CD4-positive, alpha-beta T cell treated with Interleukin-12 subunit alpha and Interleukin-12 subunit beta, for 1 hour (primary cell): ENCODE results near the gene OTOP3.
A peak's percentile ranks its signal among the peaks of the same experiment; 100 is the strongest.
"Not testable (repeated sequence)": the region's sequence is repeated elsewhere in the genome, so short reads cannot be mapped to it uniquely, and the experiment has no call there.

ENCODE experiments used
- DNase-seq: peaks from one replicate; pipeline ENCODE4 v3.0.0-alpha.2; 2020

Gene OTOP3, protein sequence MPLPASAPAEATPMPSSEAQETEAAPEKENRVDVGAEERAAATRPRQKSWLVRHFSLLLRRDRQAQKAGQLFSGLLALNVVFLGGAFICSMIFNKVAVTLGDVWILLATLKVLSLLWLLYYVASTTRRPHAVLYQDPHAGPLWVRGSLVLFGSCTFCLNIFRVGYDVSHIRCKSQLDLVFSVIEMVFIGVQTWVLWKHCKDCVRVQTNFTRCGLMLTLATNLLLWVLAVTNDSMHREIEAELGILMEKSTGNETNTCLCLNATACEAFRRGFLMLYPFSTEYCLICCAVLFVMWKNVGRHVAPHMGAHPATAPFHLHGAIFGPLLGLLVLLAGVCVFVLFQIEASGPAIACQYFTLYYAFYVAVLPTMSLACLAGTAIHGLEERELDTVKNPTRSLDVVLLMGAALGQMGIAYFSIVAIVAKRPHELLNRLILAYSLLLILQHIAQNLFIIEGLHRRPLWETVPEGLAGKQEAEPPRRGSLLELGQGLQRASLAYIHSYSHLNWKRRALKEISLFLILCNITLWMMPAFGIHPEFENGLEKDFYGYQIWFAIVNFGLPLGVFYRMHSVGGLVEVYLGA

DNA sequence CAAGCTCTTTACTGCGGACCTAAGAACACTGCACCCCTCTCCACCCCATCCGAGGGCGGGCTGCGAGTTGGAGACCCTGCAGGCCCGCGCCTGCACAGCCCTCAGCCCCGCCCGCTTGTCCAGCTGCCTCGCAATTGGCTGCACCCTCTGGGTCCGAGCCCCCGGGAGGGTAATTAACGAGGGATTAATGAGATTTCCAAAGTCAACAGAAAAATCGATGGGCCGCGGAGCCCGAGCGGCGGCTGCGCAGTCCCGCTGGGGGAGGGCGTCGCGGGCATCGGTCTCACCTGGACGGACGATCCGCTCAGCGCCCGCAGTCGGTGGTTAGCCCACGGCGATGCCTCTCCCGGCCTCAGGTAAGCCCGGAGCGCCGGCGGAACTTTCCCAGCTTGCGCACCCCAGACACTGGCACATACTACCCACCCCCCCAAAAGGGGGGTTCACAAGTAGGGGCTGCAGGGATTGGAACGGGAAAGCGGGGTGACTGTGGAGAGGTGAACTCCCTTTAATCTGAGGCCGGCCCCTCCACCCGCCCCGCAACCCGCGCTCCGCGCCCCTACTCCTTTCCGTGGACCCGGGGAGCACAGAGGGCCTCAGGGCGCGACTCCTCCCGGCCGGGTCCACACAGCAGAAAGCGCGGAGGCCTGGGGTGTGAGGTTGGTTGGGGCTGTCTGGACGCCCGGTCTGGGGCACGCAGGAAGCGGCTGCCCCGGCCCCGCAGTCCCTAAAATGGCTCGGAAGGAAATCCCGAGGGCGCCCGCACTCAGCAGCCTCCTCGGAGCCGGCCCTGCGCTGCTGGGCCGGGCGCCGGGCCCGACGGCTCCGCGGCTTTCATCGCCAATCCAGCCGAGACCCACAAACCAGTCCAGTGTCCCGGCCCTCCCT lies at the start of gene OTOP3:
Gene OTOP3 (plus strand): TSS at position 314 of the 885 bp plus-strand sequence. CDS start 24 bp downstream, at position 338.
- DNase-seq: no peak

DNA sequence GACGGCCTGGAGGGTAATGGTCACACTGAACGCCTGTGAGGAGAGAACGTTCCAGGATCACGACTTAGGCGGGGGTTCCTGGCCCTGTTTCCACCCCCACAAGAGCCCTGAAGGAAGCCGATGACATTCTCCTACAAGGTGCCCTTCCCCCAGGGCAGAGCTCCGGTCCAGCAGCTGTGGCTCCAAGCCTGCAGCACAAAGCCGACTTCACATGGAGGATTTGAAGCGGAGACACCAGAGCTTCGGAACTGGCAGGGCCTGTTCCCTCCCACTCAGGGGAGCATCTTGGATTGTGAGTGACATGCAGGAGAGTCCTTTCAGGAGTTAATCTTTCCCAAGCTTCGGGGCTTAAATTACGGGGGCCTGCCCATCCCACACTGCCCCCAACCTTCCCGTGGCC lies 47.2 kb upstream of the OTOP3 start:
- no peak for DNase-seq

DNA sequence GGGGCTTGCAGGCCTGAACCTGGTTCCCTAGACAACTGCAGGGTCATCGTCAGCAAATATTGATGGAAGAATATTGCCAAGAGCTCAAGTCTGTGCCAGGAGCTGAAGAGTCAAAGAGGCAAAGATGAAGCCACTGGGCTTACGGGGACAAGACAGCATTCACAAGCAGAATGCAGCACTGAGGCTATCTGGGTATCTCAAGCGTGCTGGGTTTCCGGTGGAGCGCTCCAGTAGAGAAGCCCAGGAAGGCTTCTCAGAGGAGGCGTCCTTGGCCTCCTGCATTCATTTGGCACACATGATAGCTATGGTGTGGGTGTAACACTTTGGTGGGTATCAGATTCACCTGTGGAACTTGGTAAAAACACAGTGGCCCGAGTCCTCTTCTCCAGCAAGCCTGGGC lies 45.1 kb upstream of the OTOP3 start:
- no peak for DNase-seq

DNA sequence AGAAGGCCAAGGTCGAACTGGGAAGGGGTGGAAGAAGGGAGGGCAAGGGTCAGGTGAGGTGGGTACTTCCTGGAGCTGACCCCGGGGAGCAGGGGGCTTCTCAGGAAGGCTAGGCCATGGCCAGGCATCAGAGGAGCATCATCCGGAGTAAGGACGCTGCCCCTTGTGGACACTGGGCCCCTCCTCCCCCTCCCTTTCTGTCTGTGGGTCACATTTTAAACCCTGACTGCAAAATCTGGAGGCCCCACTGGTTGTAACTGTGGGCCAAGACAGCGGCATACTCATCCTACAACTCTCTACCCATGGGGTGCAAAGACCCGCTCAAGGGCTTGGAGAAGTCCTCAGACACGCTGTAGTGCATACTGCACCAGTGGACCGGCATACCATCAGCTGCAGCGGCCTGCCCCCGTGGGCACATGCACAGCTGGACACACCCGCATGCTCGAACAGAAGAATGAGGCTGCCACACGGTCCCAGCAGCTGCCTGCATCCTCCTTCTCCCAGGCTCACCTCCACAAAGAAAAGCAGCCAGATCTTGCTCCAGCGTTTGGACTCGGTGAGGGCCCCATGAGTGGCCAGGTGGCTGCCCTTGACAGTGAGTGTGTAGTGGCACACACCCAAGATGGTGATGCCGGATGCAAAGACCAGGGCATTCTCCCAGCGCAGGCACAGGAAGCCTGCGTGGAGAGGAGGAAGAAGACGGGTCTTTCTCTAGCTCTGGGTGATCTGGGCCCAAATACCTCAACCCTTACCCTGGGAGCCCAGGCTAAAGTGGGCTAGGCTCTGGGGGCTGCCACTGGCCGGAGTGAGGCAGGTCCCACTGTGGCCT lies 43.5 kb upstream of the OTOP3 start:
- no peak for DNase-seq

DNA sequence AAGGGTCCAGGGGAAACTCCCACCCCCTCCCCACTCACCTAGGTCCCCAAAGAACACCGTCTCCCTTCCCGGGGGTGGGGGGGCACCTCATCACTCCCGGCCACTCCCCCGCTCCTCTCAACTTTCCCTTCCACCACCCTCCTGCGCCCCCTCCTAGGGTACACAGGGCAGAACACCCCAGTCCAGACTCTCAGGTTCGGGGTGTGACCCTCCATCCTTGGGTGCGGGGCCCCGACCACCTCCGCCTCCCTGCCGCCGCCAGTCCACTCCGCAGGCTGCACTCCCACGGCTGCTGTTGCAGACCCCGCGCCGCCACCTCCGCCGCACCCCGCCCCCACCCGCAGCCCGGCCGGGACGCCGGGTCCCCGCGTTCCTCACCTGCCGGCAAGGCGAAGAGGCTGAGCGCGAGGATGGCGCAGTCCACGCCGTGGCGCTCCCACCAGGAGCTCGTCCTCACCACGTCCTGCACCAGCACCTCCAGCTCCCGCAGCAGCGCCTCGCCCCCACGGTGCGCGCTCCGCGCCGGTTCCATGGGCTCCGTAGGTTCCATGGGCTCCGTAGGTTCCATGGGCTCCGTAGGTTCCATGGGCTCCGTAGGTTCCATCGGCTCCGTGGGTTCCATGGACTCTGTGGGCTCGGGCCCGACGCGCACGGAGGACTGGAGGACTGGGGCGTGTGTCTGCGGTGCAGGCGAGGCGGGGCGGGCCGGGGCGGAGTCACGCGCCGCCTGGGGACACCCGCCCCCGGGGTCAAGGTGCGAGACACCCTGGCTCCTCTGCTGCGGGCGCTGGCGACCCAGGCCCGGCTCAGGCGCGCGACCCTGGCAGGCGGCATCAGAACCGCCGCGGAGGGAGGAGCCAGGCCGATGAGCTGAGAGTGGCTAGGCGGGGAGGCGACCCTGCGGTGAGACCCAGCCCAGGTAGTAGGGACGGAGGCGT lies 42.5 kb upstream of the OTOP3 start, which contains the start of gene FADS6:
Gene FADS6 (minus strand): TSS at position 660 of the 938 bp plus-strand sequence. CDS start 38 bp downstream, at position 622.
- peak; percentile 10 for DNase-seq

DNA sequence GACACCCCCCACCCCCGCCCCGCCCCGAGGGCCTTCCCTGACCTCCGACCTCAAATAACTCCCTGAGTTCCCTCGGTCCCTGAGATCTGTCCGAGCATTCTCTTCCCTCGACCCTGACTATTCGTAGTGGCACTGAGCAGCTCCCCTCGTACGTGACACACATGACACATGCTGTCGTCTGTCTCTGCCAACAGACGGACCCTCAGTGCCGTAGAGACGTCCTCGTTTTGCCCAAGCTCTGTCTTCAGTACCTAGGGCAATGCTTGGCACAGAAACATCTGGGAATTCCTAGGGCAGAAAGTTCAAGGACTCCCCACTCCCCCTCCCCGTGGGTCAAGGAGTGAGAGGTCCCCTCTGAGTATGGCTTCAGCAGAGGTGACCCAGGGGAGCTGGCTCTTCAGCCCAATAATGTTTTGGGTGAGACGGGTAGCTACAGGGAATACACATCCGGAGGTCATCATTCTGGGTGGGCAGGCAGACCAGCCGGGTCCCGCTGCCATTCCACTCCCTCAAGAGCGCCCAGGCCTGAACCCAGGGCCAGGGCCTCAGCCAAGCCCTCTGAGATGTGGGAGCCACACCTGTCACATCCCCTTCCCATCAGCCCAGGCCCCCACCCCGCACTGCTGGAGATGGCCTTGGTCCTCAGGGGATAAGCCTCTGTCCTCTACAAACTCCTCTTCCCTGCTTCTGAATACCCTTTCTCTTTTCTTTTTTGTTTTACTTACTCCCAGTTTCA lies 41.6 kb upstream of the OTOP3 start:
- no peak for DNase-seq

DNA sequence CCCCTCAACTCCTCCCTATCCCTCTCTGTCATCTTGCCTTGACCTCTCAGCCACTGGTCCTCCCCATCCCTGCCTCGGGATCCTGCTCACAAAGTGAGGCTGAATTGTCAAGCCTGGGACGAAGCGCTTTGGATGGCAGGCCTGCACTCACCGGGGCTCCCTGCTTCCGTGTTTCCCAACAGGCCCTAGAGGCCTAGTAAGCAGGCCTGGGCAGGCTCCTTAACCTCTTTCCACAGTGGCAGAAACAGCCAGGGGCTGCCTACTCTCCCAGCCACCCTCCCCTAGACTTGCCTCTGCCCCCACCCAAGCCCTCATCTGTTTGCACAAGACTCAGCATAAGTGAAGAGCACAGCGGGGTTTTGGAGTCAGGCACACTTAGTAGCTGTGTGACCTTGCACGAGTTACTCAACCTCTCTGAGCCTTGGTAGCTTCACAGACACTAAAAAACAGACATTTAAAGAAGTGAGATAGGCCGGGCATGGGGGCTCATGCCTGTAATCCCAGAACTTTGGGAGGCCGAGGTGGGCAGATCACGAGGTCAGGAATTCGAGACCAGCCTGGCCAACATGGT lies 37.2 kb upstream of the OTOP3 start:
- DNase-seq: no peak

DNA sequence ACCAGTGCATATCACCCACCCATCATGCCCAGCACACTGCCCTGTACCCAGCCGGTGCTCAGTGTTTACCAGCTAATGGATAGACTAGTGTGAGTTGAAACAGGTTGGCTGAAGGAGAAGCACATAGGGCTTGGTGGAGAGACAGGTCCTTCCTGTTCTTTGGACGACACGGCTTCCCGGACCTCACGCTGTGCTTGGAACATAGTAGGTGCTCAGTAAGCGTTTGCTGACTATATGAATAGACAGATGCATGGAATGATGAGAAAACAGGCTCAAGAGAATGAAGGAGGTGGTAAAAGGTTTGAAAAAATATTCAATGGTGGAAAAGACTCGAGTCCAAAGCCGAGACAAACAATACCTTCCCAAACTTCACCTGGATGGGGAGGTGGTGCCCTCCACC lies 35.5 kb upstream of the OTOP3 start:
- DNase-seq: no peak

DNA sequence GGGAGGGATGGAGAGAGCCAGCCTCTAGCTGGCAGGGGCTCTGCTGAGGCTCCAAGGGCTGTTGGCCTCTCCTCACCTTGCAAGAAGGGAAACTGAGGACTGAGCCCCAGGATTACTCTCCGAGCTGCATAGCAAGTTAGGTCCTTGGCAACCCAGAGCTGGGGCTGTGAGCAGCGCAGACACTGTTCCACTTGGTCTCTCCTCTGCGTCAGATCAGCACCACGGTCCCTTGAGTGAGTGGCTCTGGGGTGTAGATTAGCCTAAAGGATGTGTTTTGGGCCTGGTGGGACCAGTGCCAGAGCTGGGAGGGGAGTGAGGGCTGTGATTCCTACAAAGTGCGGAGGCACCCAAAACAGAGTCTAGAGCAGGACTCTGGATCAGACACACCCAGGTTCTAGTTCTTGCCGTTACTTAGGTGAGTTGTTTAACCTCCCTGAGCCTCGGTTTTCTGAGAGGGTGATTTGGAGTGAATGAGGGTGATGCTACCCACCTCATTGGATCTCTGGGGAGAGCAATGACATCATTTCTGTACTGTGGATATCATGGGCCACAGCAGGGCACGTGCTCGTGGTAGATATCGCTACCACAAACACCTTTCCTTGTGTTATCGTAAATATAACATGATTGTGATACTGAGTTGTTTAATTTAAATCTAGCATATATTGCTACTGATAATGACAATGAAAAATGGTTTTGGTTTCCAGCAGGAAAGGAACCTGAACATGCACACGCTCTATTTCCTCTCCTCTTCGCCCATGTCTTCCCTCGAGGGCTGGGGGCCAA lies 34.2 kb upstream of the OTOP3 start:
- DNase-seq: no peak

DNA sequence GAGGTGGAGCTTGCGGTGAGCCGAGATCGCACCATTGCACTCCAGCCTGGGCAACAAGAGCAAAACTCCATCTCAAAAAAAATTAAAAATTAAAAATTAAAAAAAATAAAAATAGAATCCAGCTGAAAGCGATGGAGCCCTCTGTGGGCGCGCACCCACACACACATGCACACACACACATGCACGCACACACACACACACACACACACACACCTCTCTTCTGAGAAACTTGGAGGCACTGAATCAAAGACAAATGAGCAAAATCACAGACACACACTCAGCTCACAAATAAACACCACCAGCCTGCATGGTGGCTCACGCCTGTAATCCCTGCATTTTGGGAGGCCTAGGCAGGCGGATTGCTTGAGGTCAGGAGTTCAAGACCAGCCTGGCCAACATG lies 32.7 kb upstream of the OTOP3 start:
- DNase-seq: no peak

DNA sequence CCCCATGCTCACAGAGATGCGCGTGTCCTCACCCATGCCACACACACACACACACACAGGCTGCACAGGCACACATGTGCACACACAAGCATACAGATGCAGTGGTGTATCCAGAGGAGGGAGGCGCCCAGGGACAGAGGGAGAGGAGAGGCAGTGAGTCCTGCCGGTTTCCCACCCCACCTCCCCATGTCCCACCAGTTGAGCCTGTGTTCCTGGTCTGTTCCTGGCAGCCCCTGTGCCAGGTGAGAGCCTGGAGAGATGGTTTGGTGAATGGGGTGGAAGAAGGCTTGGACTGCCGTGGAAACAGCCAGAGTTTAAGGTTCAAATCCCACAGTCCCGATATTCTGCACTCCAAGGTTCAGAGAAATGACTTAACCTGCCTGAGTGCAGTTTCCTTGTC lies 32.0 kb upstream of the OTOP3 start:
- DNase-seq: no peak

DNA sequence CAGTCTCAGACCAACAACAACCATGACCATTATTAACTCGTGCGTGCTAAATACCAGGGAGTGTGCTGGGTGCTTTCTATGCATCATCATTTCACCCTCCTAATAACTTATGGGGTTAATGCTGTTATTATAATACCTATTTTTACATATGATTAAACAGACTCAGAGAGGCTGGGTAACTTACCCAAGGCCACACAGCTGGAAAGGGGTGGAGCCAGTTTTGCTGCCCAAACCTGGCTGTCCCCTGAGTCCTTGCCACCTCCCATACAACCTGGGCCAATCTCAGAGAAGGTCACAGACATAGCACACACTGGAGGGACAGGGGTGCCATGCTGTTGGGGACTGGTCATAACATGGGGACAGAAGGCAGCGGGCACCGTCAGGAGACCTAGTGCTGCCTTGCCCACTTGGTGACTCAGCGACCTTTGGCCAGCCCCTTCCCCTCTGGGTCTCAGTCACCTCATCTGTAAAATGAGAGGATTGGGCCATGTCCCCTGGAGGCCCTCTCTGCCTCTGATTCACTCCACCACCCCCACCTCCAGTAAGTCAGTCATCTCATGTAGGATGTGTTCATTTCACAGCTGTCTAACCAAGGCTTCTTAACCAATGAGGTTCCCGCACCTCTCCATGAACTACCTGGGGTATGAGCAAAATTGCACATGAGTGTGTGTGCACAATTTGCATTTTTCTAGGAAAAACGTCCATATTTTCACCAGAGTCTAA lies 30.9 kb upstream of the OTOP3 start:
- DNase-seq: no peak

DNA sequence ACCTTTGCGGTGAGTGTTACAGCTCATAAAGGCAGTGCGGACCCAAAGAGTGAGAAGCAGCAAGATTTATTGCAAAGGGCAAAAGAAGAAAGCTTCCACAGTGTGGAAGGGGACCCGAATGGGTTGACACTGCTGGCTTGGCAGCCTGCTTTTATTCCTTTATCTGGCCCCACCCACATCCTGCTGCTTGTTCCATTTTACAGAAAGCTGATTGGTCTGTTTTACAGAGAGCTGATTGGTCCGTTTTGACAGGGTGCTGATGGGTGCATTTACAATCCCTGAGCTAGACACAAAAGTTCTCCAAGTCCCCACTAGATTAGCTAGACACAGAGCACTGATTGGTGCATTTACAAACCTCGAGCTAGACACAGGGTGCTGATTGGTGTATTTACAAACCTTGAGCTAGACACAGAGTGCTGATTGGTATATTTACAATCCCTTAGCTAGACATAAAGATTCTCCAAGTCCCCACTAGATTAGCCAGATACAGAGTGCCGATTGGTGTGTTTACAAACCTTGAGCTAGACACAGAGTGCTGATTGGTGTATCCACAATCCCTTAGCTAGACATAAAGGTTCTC lies 29.4 kb upstream of the OTOP3 start:
- not testable (repeated sequence) for DNase-seq

DNA sequence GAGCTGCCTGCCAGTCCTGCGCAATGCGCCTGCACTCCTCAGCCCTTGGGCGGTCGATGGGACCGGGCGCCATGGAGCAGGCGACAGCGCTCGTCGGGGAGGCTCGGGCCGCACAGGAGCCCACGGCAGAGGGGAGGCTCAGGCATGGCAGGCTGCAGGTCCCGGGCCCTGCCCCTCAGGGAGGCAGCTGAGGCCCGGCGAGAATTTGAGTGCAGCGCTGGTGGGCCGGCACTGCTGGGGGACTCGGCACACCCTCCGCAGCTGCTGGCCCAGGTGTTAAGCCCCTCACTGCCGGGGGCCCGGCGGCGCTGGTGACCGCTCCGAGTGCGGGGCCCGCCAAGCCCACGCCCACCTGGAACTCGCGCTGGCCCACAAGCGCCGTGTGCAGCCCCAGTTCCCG lies 28.7 kb upstream of the OTOP3 start:
- no peak for DNase-seq

DNA sequence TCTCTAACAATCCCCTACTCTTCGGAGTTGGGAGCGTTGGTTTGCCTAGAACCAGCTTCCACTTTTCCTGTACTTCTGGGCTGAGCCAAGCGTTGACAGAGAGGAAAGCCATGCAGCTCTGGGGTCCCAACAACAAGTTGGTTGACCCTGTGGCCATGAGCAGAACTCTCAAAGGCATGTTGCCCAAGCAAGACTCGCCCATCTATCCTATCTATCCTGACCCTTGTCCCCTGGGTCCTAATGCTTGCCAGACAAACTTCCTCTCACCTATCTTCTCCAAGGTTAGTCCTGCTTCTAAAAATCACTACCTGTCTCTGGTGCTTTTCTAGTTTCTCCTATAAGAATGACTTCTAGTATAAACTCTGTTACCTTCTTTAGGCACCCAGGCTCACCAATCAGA lies 26.6 kb upstream of the OTOP3 start:
- DNase-seq: not testable (repeated sequence)

DNA sequence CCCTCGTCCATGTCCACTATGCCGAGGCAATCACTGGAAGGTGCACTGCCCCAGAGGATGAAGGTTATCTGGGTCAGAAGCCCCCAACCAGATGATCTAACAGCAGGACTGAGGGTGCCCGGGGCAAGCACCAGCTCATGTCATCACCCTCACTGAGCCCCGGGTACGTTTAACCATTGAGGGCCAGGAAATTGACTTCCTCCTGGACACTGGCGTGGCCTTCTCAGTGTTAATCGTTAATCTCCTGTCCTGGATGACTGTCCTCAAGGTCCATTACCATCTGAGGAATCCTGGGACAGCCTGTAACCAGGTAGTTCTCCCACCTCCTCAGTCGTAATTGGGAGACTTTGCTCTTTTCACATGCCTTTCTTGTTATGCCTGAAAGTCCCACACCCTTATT lies 24.3 kb upstream of the OTOP3 start:
- DNase-seq: not testable (repeated sequence)

DNA sequence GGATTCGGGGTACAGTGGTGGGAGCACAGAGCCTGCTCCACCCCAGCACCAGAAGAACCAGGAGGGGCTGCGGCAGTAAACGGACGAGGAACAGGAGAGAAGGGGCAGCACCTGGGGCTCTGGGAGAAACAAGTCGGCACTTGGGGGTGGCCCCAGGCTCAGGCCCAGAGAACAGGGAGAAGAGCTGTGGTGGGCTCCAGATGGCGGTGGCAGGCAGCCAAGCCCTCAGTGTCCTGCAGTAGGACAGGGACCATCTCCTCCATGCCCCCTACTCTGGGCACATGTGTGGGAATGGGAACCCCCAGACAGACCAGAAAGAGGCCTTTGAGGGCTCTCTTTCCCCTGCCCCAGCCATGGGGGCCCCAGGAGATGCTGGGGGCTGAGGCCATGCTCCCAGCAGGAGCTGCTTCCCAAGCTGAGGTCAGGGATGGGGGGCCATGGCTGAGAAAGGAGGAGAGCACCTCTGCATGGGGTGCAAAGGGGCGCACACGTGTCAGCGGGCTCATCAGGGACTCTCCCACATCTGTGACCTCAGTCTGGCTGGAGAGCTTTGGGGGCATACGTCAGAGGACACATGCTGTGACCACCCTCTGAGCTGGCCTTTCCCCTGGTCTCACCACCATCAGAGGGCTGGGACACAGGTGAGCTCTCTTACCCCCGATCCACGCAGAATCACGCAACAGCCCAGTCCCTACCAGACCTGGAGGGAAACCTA lies 19.4 kb upstream of the OTOP3 start:
- DNase-seq: no peak

DNA sequence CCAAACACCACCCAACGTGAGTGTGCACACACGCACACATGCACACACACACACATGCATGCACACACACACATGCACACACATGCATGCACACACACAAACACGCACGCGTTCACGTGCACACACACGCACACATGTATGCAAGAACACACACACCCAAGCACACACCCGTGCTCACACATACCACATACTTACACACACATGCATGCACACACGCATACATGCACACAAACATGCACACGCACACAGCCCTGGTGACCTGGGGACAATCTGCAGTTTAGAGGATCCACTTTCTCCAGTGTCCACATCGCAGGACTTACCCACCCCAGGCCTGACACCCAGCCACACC lies 18.9 kb upstream of the OTOP3 start:
- DNase-seq: no peak
